ENCODE results near the gene FIP1L1. TPM values are rescaled to one million over a fixed set of nuclear protein-coding genes. Genes with fewer than 3 reads are reported as not detected.
"Not testable (repeated sequence)": the region's sequence is repeated elsewhere in the genome, so short reads cannot be mapped to it uniquely, and the experiment has no call there.

FIP1L1 gene
- polyA plus RNA-seq, 1 of the 3 experiments (the other 2 are of a cell fraction), result 20.3 TPM

GRCh38 chr4:53465891-53466290 lies 88.5 kb downstream of the FIP1L1 start:
- H3F3A ChIP-seq (replicated peaks; ENCODE audit: insufficient read depth), result no peaks in the 10 kb centered on the region
- no peak for DNase-seq
- no peaks in the 10 kb centered on the region for H3K9me2 ChIP-seq
- no peaks in the 10 kb centered on the region for H3K9me3 ChIP-seq
- H4K20me1 ChIP-seq (ENCODE audit: insufficient read depth), result no peaks in the 10 kb centered on the region
- H2AFZ ChIP-seq (ENCODE audit: low read depth), result no peak overlapping the region
- POLR2A ChIA-PET, result no interaction called here
- no peak overlapping the region for H3K27ac ChIP-seq (ENCODE audit: low read depth in 2 of 2, low read length in 1 of 2)
- H3K4me3 ChIP-seq (ENCODE audit: low read depth in 2 of 2, low read length in 1 of 2), result no peak overlapping the region
- TF ChIP-seq MXI1 (IDR thresholded peaks at IDR 0.05; ENCODE audit: low read depth, low read length) (no peak), FOXJ3 (CRISPR knock-in tag; IDR thresholded peaks at IDR 0.05) (no peak), PBX3 (IDR thresholded peaks at IDR 0.05) (no peak), FOXM1 (IDR thresholded peaks at IDR 0.05; ENCODE audit: low read depth) (no peak), USF1 (IDR thresholded peaks at IDR 0.05; ENCODE audit: borderline replicate concordance, low read depth) (no peak), RCOR1 (IDR thresholded peaks at IDR 0.05; ENCODE audit: low read length) (no peak), NFIC (IDR thresholded peaks at IDR 0.05; ENCODE audit: borderline replicate concordance) (no peak), USF2 (IDR thresholded peaks at IDR 0.05; ENCODE audit: borderline replicate concordance, low read depth, low read length) (no peak), CHD2 (IDR thresholded peaks at IDR 0.05; ENCODE audit: low read length, partially characterized antibody) (no peak), YY1 (IDR thresholded peaks at IDR 0.05; ENCODE audit: low read depth) (no peak), TCF12 (IDR thresholded peaks at IDR 0.05) (no peak)
- TF ChIP-seq, protein P1, sequence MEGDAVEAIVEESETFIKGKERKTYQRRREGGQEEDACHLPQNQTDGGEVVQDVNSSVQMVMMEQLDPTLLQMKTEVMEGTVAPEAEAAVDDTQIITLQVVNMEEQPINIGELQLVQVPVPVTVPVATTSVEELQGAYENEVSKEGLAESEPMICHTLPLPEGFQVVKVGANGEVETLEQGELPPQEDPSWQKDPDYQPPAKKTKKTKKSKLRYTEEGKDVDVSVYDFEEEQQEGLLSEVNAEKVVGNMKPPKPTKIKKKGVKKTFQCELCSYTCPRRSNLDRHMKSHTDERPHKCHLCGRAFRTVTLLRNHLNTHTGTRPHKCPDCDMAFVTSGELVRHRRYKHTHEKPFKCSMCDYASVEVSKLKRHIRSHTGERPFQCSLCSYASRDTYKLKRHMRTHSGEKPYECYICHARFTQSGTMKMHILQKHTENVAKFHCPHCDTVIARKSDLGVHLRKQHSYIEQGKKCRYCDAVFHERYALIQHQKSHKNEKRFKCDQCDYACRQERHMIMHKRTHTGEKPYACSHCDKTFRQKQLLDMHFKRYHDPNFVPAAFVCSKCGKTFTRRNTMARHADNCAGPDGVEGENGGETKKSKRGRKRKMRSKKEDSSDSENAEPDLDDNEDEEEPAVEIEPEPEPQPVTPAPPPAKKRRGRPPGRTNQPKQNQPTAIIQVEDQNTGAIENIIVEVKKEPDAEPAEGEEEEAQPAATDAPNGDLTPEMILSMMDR (IDR thresholded peaks at IDR 0.05), result no peak
- H3K9ac ChIP-seq, result no peak overlapping the region
- peaks cover 28 to 30% of the 10 kb centered on the region in 2 experiments for H3K36me3 ChIP-seq (replicated peaks in 1 of 2; ENCODE audit: control insufficient read depth in 1 of 2, insufficient read depth in 2 of 2, low read length in 1 of 2)
- no peaks in the 10 kb centered on the region for H3K79me2 ChIP-seq (ENCODE audit: insufficient read depth)
- 0 out of 4 replicates have a peak, but pooled peaks cover 0 to 5% of the 10 kb centered on the region in 2 experiments for H3K4me1 ChIP-seq (ENCODE audit: control insufficient read depth in 1 of 2, insufficient read depth in 2 of 2, low read depth in 1 of 2, low read length in 1 of 2)
- no peak overlapping the region for H3K4me2 ChIP-seq
- CTCF ChIA-PET, result no interaction called here
- no peaks in the 10 kb centered on the region for H3K27me3 ChIP-seq (ENCODE audit: insufficient read depth)

DNA sequence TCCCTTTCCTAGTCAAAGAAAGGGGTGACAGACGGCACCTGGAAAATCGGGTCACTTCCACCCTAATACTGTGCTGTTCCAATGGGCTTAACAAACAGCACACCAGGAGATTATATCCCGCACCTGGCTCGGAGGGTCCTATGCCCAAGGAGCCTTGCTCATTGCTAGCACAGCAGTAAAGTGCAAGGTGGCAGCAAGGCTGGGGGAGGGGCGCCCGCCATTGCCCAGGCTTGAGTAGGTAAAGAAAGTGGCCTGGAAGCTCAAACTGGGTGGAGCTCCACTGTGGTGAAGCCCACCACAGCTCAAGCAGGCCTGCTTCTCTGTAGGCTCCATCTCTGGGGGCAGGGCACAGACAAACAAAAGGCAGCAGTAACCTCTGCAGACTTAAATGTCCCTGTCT lies 89.1 kb downstream of the FIP1L1 start:
- H3K9me2 ChIP-seq; H3K4me1 ChIP-seq (ENCODE audit: control insufficient read depth in 1 of 2, insufficient read depth in 2 of 2, low read depth in 1 of 2, low read length in 1 of 2); H3K9me3 ChIP-seq; POLR2A ChIA-PET; H2AFZ ChIP-seq (ENCODE audit: low read depth); H3K27ac ChIP-seq (ENCODE audit: low read depth in 2 of 2, low read length in 1 of 2); H4K20me1 ChIP-seq (ENCODE audit: insufficient read depth); H3K27me3 ChIP-seq (ENCODE audit: insufficient read depth); H3K9ac ChIP-seq; H3F3A ChIP-seq (replicated peaks; ENCODE audit: insufficient read depth); H3K4me3 ChIP-seq (ENCODE audit: low read depth in 2 of 2, low read length in 1 of 2); DNase-seq; H3K79me2 ChIP-seq (ENCODE audit: insufficient read depth); H3K4me2 ChIP-seq: not testable (repeated sequence)
- WGBS (ENCODE audit: low lambda C conversion rate), result 96% methylated on average over 4 of the region's 6 CpGs
- CTCF ChIA-PET, result interaction anchor here (1.3 kb wide), 1 partner anchor 24 kb away, joined by 4 read pairs; no protein-coding TSS in a partner anchor
- peaks cover 21 to 23% of the 10 kb centered on the region in 2 experiments for H3K36me3 ChIP-seq (replicated peaks in 1 of 2; ENCODE audit: control insufficient read depth in 1 of 2, insufficient read depth in 2 of 2, low read length in 1 of 2)
